HCT116 (cell line): ENCODE results near the gene CDH4. TPM values are rescaled to one million over a fixed set of nuclear protein-coding genes. Genes with fewer than 3 reads are reported as not detected.

Source experiments
- ATAC-seq: fragments of 200-7000 bp; cut with Tn5 transposase; 2 replicates; pipeline ENCODE4 v1.9.1; 2020; ENCODE audit warnings: mild to moderate bottlenecking, moderate library complexity
- BruUV-seq: library from RNA; stranded (reverse); fragments of 400-500 nt; replicated peaks from 2 replicates; lab custom pipeline; 2021; lab: Mats Ljungman, UMichigan
- CTCF ChIA-PET: fragments of 300-600 bp; sonication (Branson Sonifier 250); formaldehyde crosslinking; loops from one replicate; lab custom pipeline; 2021; ENCODE audit warnings: antibody characterized with exemption; lab: Charles Lee
- POLR2A ChIA-PET: fragments of 300-600, 350-600 bp; sonication (Branson Sonifier 250); formaldehyde crosslinking; loops from one replicate; lab custom pipeline; 2021; ENCODE audit warnings: antibody characterized with exemption; lab: Charles Lee
- RAD21 ChIA-PET, 2 experiments: fragments of 300-600 bp; sonication (Branson Sonifier 250); formaldehyde crosslinking; loops; one replicate each; lab custom pipeline; 2023; ENCODE audit warnings: low total read pairs in 2 of 2; ENCODE audit not compliant: uncharacterized antibody in 2 of 2, unreplicated experiment in 2 of 2, low non-redundant PET in 1 of 2; lab: Charles Lee
- DNase-seq: peaks from one replicate; pipeline ENCODE4 v3.0.0-alpha.2; 2010; ENCODE audit warnings: low read depth, low spot score
- H2AFZ ChIP-seq: fragments of 200-600 bp; shearing (Covaris generic), sonication (generic); 2 replicates; pipeline ENCODE4 v1.6.1; 2017; ENCODE audit warnings: low read depth, mixed run types, mixed read lengths, antibody characterized with exemption, low read length; ENCODE audit not compliant: poor library complexity, severe bottlenecking
- H3K27ac ChIP-seq: 2 replicates; pipeline ENCODE4 v1.5.1; 2012; ENCODE audit warnings: low read depth, low read length
- H3K27me3 ChIP-seq: fragments of 200-600 bp; sonication (generic); 2 replicates; pipeline ENCODE4 v1.6.1; 2016; ENCODE audit warnings: mixed run types, low read length, mixed read lengths; ENCODE audit not compliant: insufficient read depth
- H3K36me3 ChIP-seq, 2 experiments: fragments of 200-500 bp in 1 of 2; fragments of 200-600 bp in 1 of 2; sonication (Bioruptor generic) in 1 of 2; sonication (generic) in 1 of 2; 2 replicates each; pipeline versions ENCODE4 v1.5.1 to v1.6.1; 2014 to 2016; ENCODE audit warnings: low read length in 2 of 2, inconsistent platforms in 1 of 2, mixed read lengths in 1 of 2, mixed run types in 1 of 2; ENCODE audit not compliant: insufficient read depth in 2 of 2, control insufficient read depth in 1 of 2
- H3K4me1 ChIP-seq, 2 experiments: fragments of 200-600 bp in 1 of 2; sonication (generic) in 1 of 2; 2 replicates each; pipeline versions ENCODE4 v1.5.1 to v1.6.1; 2012 to 2017; ENCODE audit warnings: low read length in 2 of 2, inconsistent platforms in 1 of 2, mild to moderate bottlenecking in 1 of 2, mixed read lengths in 1 of 2, mixed run types in 1 of 2, moderate library complexity in 1 of 2; ENCODE audit not compliant: insufficient read depth in 2 of 2, control insufficient read depth in 1 of 2
- H3K4me2 ChIP-seq: fragments of 200-600 bp; sonication (generic); 2 replicates; pipeline ENCODE4 v1.6.1; 2017; ENCODE audit warnings: mixed run types, low read length, mixed read lengths
- H3K4me3 ChIP-seq, 2 experiments: fragments of 200-600 bp in 1 of 2; sonication (generic) in 1 of 2; replicated peaks in 1 of 2; 2 replicates each; pipeline ENCODE4 v1.5.1; 2011 to 2016; ENCODE audit warnings: low read length in 2 of 2, control low read depth in 1 of 2, low read depth in 1 of 2, mild to moderate bottlenecking in 1 of 2, mixed read lengths in 1 of 2, mixed run types in 1 of 2
- H3K79me2 ChIP-seq: fragments of 200-600 bp; sonication (generic); 2 replicates; pipeline ENCODE4 v1.6.1; 2017; ENCODE audit warnings: mild to moderate bottlenecking, mixed run types, low read length, moderate library complexity, mixed read lengths; ENCODE audit not compliant: insufficient read depth
- H3K9ac ChIP-seq: fragments of 200-600 bp; sonication (generic); 2 replicates; pipeline ENCODE4 v1.6.1; 2016; ENCODE audit warnings: low read length, mixed read lengths
- H3K9me2 ChIP-seq: fragments of 200-600 bp; sonication (generic), shearing (Covaris generic); 2 replicates; pipeline ENCODE4 v1.6.1; 2017; ENCODE audit warnings: mixed run types, mild to moderate bottlenecking, moderate library complexity; ENCODE audit not compliant: insufficient read depth
- H3K9me3 ChIP-seq, 2 experiments: fragments of 200-500 bp in 1 of 2; fragments of 200-600 bp in 1 of 2; sonication (Bioruptor generic) in 1 of 2; sonication (generic) in 1 of 2; 2 replicates each; pipeline ENCODE4 v1.6.1; 2014 to 2017; ENCODE audit warnings: low read length in 2 of 2, mixed read lengths in 2 of 2, inconsistent platforms in 1 of 2, low read depth in 1 of 2, mild to moderate bottlenecking in 1 of 2, mixed run types in 1 of 2, moderate library complexity in 1 of 2; ENCODE audit not compliant: control insufficient read depth in 1 of 2, insufficient read depth in 1 of 2
- H4K20me1 ChIP-seq: fragments of 200-600 bp; sonication (generic), shearing (Covaris generic); 2 replicates; pipeline ENCODE4 v1.6.1; 2017; ENCODE audit warnings: mixed run types, mild to moderate bottlenecking, moderate library complexity; ENCODE audit not compliant: insufficient read depth
- ATF3 ChIP-seq: IDR thresholded peaks from 2 replicates; pipeline ENCODE4 v1.6.1; 2012
- CBX3 ChIP-seq: IDR thresholded peaks from 2 replicates; pipeline ENCODE4 v1.6.1; 2012; ENCODE audit warnings: low read depth
- CEBPB ChIP-seq: IDR thresholded peaks from 2 replicates; pipeline ENCODE4 v1.6.1; 2012; ENCODE audit warnings: low read depth
- CTCF ChIP-seq, 3 experiments: fragments of 200-600 bp in 1 of 3; sonication (generic) in 1 of 3; IDR thresholded peaks in 2 of 3; conservative IDR thresholded peaks in 1 of 3; 2 replicates each; pipeline ENCODE4 v1.5.1; 2012 to 2017; ENCODE audit warnings: low read depth in 2 of 3, low read length in 2 of 3, antibody characterized with exemption in 1 of 3, borderline replicate concordance in 1 of 3, control low read depth in 1 of 3, mild to moderate bottlenecking in 1 of 3, mixed read lengths in 1 of 3, mixed run types in 1 of 3, moderate library complexity in 1 of 3; ENCODE audit not compliant: insufficient read depth in 1 of 3
- EGR1 ChIP-seq: IDR thresholded peaks from 2 replicates; pipeline ENCODE4 v1.6.1; 2012; ENCODE audit warnings: low read depth
- EZH2phosphoT487 ChIP-seq: fragments of 200-600 bp; IDR thresholded peaks from 2 replicates; pipeline ENCODE4 v1.6.1; 2018; ENCODE audit warnings: antibody characterized with exemption, borderline replicate concordance
- JUND ChIP-seq: IDR thresholded peaks from 2 replicates; pipeline ENCODE4 v1.6.1; 2012
- MAX ChIP-seq: IDR thresholded peaks from 2 replicates; pipeline ENCODE4 v1.6.1; 2012
- POLR2AphosphoS5 ChIP-seq: IDR thresholded peaks from 2 replicates; pipeline ENCODE4 v1.6.1; 2011; ENCODE audit warnings: mild to moderate bottlenecking, low read depth, low read length, moderate library complexity
- RAD21 ChIP-seq: IDR thresholded peaks from 2 replicates; pipeline ENCODE4 v1.6.1; 2012; ENCODE audit warnings: low read depth, mild to moderate bottlenecking
- SIN3A ChIP-seq: IDR thresholded peaks from 2 replicates; pipeline ENCODE4 v1.6.1; 2012; ENCODE audit warnings: low read depth
- SRF ChIP-seq: IDR thresholded peaks from 2 replicates; pipeline ENCODE4 v1.6.1; 2012; ENCODE audit warnings: low read depth
- ZFX ChIP-seq: fragments of 450-650 bp; IDR thresholded peaks from 2 replicates; pipeline ENCODE4 v1.6.1; 2017
- ZNF274 ChIP-seq: fragments of 200-500 bp; sonication (Bioruptor generic); IDR thresholded peaks from 2 replicates; pipeline ENCODE4 v1.6.1; 2014; ENCODE audit warnings: mild to moderate bottlenecking, low read depth, low read length, inconsistent platforms
- intact Hi-C: fragments of 100-400 bp; cut with micrococcal nuclease; formaldehyde crosslinking; loops from 2 replicates; pipeline ENCODE4 v1.10.0; 2022
- total RNA-seq: library from RNA; stranded (reverse); gene quantifications from one replicate; pipeline ENCODE4 v1.2.1, GENCODE V29; 2021; ENCODE audit not compliant: unreplicated experiment

Gene CDH4
- total RNA-seq, 1 experiment from 2014 or later, result not detected

DNA sequence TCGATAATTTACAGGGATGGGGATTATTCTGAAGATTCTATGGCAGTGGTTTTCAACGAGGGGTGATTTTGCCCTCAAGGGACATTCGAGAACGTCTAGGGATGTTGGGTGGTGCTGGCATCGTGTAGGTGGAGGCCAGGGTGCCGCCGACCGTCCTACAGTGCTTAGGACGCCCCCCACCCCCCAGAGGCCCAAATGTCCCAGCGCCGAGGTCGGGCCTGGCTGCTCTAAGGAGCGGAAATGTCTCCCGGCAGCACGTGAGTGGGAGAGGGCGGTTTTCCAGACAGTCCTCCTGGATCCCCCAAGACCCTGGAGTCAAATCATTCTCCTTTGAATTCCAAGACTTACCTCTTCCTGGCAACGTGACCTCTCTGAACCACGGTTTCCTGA lies 101.9 kb downstream of the CDH4 start (continued):
- no peak for TF ChIP-seq ZNF274
- TF ChIP-seq CEBPB, result no peak

DNA sequence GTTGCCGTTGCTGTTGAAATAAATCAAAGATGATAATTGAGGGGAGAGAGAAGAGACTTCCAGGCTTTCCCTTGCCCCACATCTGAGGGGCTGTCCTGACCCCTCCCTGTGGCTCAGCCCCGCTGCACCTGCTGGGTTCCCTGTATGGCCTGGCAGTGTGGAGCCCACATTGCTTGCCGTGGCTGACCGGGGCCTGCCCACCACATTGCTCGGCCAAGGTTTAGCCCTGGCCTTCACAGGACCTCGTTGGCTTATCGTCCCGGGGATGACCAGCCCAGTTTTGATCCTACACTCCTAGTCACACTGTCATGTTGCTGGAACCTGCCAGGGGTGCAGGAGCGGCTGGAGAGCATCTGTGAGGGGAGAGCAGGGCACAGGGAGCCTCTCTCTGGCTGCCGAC lies 102.4 kb downstream of the CDH4 start:
- Histone ChIP-seq H3K9me3 (peaks cover 0 to 6% of the 10 kb centered on the region in 2 experiments; a peak in 2 of 4 replicates), H3K9ac (no peak overlapping the region), H3K4me2 (no peak overlapping the region), H3K4me1 (no peaks in the 10 kb centered on the region), H2AFZ (no peak overlapping the region), H3K79me2 (no peaks in the 10 kb centered on the region), H3K27me3 (no peaks in the 10 kb centered on the region), H3K27ac (no peak overlapping the region), H3K36me3 (no peaks in the 10 kb centered on the region), H4K20me1 (no peaks in the 10 kb centered on the region), H3K4me3 (no peak overlapping the region), H3K9me2 (no peaks in the 10 kb centered on the region)
- no TSS peak for BruUV-seq
- TF ChIP-seq CTCF (IDR thresholded peaks at IDR 0.05 in 2 of 3, conservative IDR thresholded peaks at IDR 0.05 in 1 of 3; ENCODE audit: borderline replicate concordance in 1 of 3, insufficient read depth in 1 of 3, low read depth in 2 of 3, low read length in 2 of 3), result no peak
- TF ChIP-seq POLR2AphosphoS5, result no peak
- TF ChIP-seq JUND, result no peak
- TF ChIP-seq RAD21, result no peak
- TF ChIP-seq MAX, result no peak
- TF ChIP-seq SRF, result no peak
- no peak for TF ChIP-seq EGR1
- no peak for TF ChIP-seq CBX3
- no peak for TF ChIP-seq ZFX
- no peak for TF ChIP-seq EZH2phosphoT487
- no peak for TF ChIP-seq SIN3A
- no peak for TF ChIP-seq CEBPB
- TF ChIP-seq ATF3, result no peak
- POLR2A ChIA-PET, result no interaction called here
- CTCF ChIA-PET, result no interaction called here
- ATAC-seq (no peak), DNase-seq (no peak)
- RAD21 ChIA-PET, result no interaction called here
- intact Hi-C loops, result no loop called here
